ENCODE results near the gene UBIAD1.
"Not testable (repeated sequence)": the region's sequence is repeated elsewhere in the genome, so short reads cannot be mapped to it uniquely, and the experiment has no call there.

The UBIAD1 gene

GRCh38 chr1:11252538-11252937, 20.5 kb upstream of the UBIAD1 start:
- Histone ChIP-seq H3K27ac (ENCODE audit: low read depth in 2 of 2, low read length in 2 of 2) (no peak overlapping the region), H3K27me3 (ENCODE audit: control insufficient read depth in 2 of 2, insufficient read depth in 2 of 2, low read length in 2 of 2) (no peaks in the 10 kb centered on the region), H3K36me3 (ENCODE audit: control insufficient read depth in 2 of 2, insufficient read depth in 2 of 2, low read length in 2 of 2) (peaks cover 58 to 61% of the 10 kb centered on the region in 2 donors), H3K4me1 (ENCODE audit: control insufficient read depth in 2 of 2, insufficient read depth in 2 of 2, low read length in 2 of 2) (no peaks in the 10 kb centered on the region), H3K4me3 (ENCODE audit: low read length in 2 of 2) (no peak overlapping the region), H3K9ac (ENCODE audit: low read depth in 1 of 2, low read length in 2 of 2) (no peak overlapping the region), H3K9me3 (ENCODE audit: control insufficient read depth in 2 of 2, low read length in 2 of 2) (no peaks in the 10 kb centered on the region)

- Histone ChIP-seq H3K4me3 (ENCODE audit: low read length in 2 of 2) (no peak overlapping the region), H3K27me3 (ENCODE audit: control insufficient read depth in 2 of 2, insufficient read depth in 2 of 2, low read length in 2 of 2) (no peaks in the 10 kb centered on the region), H3K9ac (ENCODE audit: low read depth in 1 of 2, low read length in 2 of 2) (no peak overlapping the region), H3K36me3 (ENCODE audit: control insufficient read depth in 2 of 2, insufficient read depth in 2 of 2, low read length in 2 of 2) (peaks cover 58 to 59% of the 10 kb centered on the region in 2 donors), H3K27ac (ENCODE audit: low read depth in 2 of 2, low read length in 2 of 2) (no peak overlapping the region), H3K9me3 (ENCODE audit: control insufficient read depth in 2 of 2, low read length in 2 of 2) (no peaks in the 10 kb centered on the region), H3K4me1 (ENCODE audit: control insufficient read depth in 2 of 2, insufficient read depth in 2 of 2, low read length in 2 of 2) (no peaks in the 10 kb centered on the region)
Measured at GRCh38 chr1:11253226-11253625, 19.8 kb upstream of the UBIAD1 start.

DNA sequence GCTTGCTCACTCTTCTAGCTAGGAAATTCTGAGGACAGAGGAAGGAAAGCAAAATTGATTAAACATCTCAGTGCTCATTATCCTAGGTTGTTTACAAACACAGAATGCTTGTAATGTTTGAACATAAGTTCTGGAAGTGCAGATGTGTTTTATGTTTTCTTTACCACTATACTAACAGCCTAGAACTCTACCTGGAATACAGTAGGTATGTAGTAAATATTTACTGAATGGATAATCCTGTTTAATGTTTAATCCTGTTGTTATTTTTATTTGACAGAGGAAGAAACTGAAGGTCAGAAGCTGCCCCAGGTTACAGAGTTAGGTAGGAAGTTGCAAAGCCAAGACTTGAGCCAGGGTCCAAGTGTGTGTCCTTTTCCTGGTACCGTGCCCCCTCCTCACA, 16.7 kb upstream of the UBIAD1 start:
- no peak overlapping the region for H3K4me3 ChIP-seq (ENCODE audit: low read length in 2 of 2)
- no peak overlapping the region for H3K9ac ChIP-seq (ENCODE audit: low read depth in 1 of 2, low read length in 2 of 2)
- H3K36me3 ChIP-seq (ENCODE audit: control insufficient read depth in 2 of 2, insufficient read depth in 2 of 2, low read length in 2 of 2) = peaks cover 62 to 66% of the 10 kb centered on the region in 2 donors
- H3K27me3 ChIP-seq (ENCODE audit: control insufficient read depth in 2 of 2, insufficient read depth in 2 of 2, low read length in 2 of 2) = no peaks in the 10 kb centered on the region
- H3K27ac ChIP-seq (ENCODE audit: low read depth in 2 of 2, low read length in 2 of 2) = no peak overlapping the region
- H3K9me3 ChIP-seq (ENCODE audit: control insufficient read depth in 2 of 2, low read length in 2 of 2) = no peaks in the 10 kb centered on the region
- peaks cover under 1% of the 10 kb centered on the region in 2 donors for H3K4me1 ChIP-seq (ENCODE audit: control insufficient read depth in 2 of 2, insufficient read depth in 2 of 2, low read length in 2 of 2)

GRCh38 chr1:11262171-11263049, 10.6 kb upstream of the UBIAD1 start, which contains the start of gene MTOR:
Gene MTOR (minus strand): TSS chr1:11262551. CDS start chr1:11259409, 3,142 bp downstream.
- H3K27ac ChIP-seq (ENCODE audit: low read depth in 2 of 2, low read length in 2 of 2) = peak within 1 kb of the TSS; percentile 51 to 70
- H3K27me3 ChIP-seq (ENCODE audit: control insufficient read depth in 2 of 2, insufficient read depth in 2 of 2, low read length in 2 of 2) = no peaks in the 10 kb centered on the region
- H3K36me3 ChIP-seq (ENCODE audit: control insufficient read depth in 2 of 2, insufficient read depth in 2 of 2, low read length in 2 of 2) = peaks cover 13 to 17% of the 10 kb centered on the region in 2 donors
- peak within 1 kb of the TSS; percentile 84 to 89 for H3K9ac ChIP-seq (ENCODE audit: low read depth in 1 of 2, low read length in 2 of 2)
- H3K4me3 ChIP-seq (ENCODE audit: low read length in 2 of 2) = peak within 1 kb of the TSS; percentile 91
- peaks cover 5 to 7% of the 10 kb centered on the region in 2 donors for H3K4me1 ChIP-seq (ENCODE audit: control insufficient read depth in 2 of 2, insufficient read depth in 2 of 2, low read length in 2 of 2)
- no peaks in the 10 kb centered on the region for H3K9me3 ChIP-seq (ENCODE audit: control insufficient read depth in 2 of 2, low read length in 2 of 2)

- H3K4me3 ChIP-seq (ENCODE audit: low read length in 2 of 2) = no peak overlapping the region
- H3K4me1 ChIP-seq (ENCODE audit: control insufficient read depth in 2 of 2, insufficient read depth in 2 of 2, low read length in 2 of 2) = peaks cover 3 to 4% of the 10 kb centered on the region in 2 donors
- H3K36me3 ChIP-seq (ENCODE audit: control insufficient read depth in 2 of 2, insufficient read depth in 2 of 2, low read length in 2 of 2) = no peaks in the 10 kb centered on the region
- no peaks in the 10 kb centered on the region for H3K9me3 ChIP-seq (ENCODE audit: control insufficient read depth in 2 of 2, low read length in 2 of 2)
- no peak overlapping the region for H3K27ac ChIP-seq (ENCODE audit: low read depth in 2 of 2, low read length in 2 of 2)
- H3K9ac ChIP-seq (ENCODE audit: low read depth in 1 of 2, low read length in 2 of 2) = no peak overlapping the region
- no peaks in the 10 kb centered on the region for H3K27me3 ChIP-seq (ENCODE audit: control insufficient read depth in 2 of 2, insufficient read depth in 2 of 2, low read length in 2 of 2)
Measured at GRCh38 chr1:11266268-11267074, 6.5 kb upstream of the UBIAD1 start.

DNA sequence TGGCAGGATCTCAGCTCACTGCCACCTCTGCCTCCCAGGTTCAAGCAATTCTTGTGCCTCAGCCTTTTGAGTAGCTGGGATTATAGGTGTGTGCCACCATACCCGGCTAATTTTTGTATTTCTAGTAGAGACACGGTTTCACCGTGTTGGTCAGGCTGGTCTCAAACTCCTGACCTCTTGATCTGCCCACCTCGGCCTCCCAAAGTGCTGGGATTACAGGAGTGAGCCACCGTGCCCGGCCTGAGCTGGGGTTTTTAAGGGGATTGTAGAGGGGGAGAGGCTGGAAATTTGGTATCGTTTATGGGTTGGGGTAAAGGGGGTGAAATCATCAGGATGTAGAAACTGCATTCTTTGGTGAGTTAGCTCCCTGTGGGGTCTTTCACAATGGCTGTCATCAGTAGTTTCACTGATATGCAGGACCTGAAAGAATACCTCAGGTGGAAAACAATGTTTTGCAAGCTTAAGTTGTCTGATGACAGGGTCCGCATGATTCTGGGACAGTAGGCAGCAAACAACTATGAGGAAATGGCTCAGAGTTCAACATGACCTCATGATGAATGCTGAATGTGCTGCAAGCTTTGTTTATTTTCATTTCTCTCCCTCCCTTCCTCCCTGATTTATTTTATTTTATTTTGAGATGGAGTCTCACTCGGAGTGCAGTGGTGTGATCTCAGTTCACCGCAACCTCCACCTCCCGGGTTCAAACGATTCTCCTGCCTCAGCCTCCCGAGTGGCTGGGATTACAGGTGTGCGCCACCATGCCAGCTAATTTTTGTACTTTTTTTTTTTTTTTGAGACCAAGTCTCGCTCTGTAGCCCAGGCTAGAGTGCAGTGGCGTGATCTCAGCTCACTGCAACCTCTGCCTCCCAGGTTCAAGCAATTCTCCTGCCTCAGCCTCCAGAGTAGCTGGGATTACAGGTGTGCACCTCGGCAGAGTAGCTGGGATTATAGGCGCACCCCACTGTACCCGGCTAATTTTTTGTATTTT, 5.4 kb upstream of the UBIAD1 start:
- not testable (repeated sequence) for H3K4me1 ChIP-seq (ENCODE audit: control insufficient read depth in 2 of 2, insufficient read depth in 2 of 2, low read length in 2 of 2); H3K9me3 ChIP-seq (ENCODE audit: control insufficient read depth in 2 of 2, low read length in 2 of 2); H3K4me3 ChIP-seq (ENCODE audit: low read length in 2 of 2); H3K9ac ChIP-seq (ENCODE audit: low read depth in 1 of 2, low read length in 2 of 2); H3K27ac ChIP-seq (ENCODE audit: low read depth in 2 of 2, low read length in 2 of 2); H3K36me3 ChIP-seq (ENCODE audit: control insufficient read depth in 2 of 2, insufficient read depth in 2 of 2, low read length in 2 of 2); H3K27me3 ChIP-seq (ENCODE audit: control insufficient read depth in 2 of 2, insufficient read depth in 2 of 2, low read length in 2 of 2)

DNA sequence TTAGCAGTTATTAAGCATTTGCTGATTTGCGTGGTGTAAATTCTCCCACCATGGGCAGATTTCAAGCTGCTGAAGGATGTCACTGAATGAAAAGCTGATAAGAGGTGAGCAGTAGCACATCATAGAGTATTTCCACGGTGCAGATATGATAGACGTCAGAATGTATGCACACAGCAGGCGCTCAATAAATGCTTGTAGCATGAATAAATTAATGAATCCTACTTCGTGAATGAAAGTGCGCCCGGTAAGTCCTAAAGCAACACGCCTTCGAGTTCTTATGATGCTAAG, 510 bp upstream of the UBIAD1 start:
- H3K27ac ChIP-seq (ENCODE audit: low read depth in 2 of 2, low read length in 2 of 2) = peak overlapping the region in 1 of 2 donors; percentile 58
- H3K27me3 ChIP-seq (ENCODE audit: control insufficient read depth in 2 of 2, insufficient read depth in 2 of 2, low read length in 2 of 2) = no peaks in the 10 kb centered on the region
- no peaks in the 10 kb centered on the region for H3K9me3 ChIP-seq (ENCODE audit: control insufficient read depth in 2 of 2, low read length in 2 of 2)
- H3K36me3 ChIP-seq (ENCODE audit: control insufficient read depth in 2 of 2, insufficient read depth in 2 of 2, low read length in 2 of 2) = peaks cover 0 to 3% of the 10 kb centered on the region in 2 donors
- H3K4me1 ChIP-seq (ENCODE audit: control insufficient read depth in 2 of 2, insufficient read depth in 2 of 2, low read length in 2 of 2) = peaks cover 13 to 20% of the 10 kb centered on the region in 2 donors
- H3K4me3 ChIP-seq (ENCODE audit: low read length in 2 of 2) = peak overlapping the region; percentile 43 to 70
- H3K9ac ChIP-seq (ENCODE audit: low read depth in 1 of 2, low read length in 2 of 2) = peak overlapping the region in 1 of 2 donors; percentile 8

DNA sequence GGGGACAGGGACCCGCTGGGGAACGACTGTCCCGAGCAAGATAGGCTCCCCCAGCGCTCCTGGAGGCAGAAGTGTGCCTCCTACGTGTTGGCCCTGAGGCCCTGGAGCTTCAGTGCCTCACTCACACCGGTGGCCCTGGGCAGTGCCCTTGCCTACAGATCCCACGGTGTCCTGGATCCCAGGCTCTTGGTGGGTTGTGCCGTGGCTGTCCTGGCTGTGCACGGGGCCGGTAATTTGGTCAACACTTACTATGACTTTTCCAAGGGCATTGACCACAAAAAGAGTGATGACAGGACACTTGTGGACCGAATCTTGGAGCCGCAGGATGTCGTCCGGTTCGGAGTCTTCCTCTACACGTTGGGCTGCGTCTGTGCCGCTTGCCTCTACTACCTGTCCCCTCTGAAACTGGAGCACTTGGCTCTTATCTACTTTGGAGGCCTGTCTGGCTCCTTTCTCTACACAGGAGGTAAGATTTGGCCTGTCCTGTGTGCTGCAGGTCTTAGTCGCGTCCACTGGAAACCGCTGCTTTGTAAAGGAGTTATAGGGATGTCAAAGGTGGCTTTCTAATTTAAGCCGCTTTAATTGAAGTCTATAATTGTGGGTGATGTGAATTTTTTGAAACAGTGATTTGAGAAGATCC, 717 bp downstream of the UBIAD1 start:
- Histone ChIP-seq H3K9ac (ENCODE audit: low read depth in 1 of 2, low read length in 2 of 2) (peak overlapping the region; percentile 89 to 92), H3K36me3 (ENCODE audit: control insufficient read depth in 2 of 2, insufficient read depth in 2 of 2, low read length in 2 of 2) (peaks cover 0 to 5% of the 10 kb centered on the region in 2 donors), H3K4me3 (ENCODE audit: low read length in 2 of 2) (peak overlapping the region; percentile 94 to 96), H3K4me1 (ENCODE audit: control insufficient read depth in 2 of 2, insufficient read depth in 2 of 2, low read length in 2 of 2) (peaks cover 13 to 20% of the 10 kb centered on the region in 2 donors), H3K9me3 (ENCODE audit: control insufficient read depth in 2 of 2, low read length in 2 of 2) (no peaks in the 10 kb centered on the region), H3K27ac (ENCODE audit: low read depth in 2 of 2, low read length in 2 of 2) (peak overlapping the region; percentile 94), H3K27me3 (ENCODE audit: control insufficient read depth in 2 of 2, insufficient read depth in 2 of 2, low read length in 2 of 2) (no peaks in the 10 kb centered on the region)

DNA sequence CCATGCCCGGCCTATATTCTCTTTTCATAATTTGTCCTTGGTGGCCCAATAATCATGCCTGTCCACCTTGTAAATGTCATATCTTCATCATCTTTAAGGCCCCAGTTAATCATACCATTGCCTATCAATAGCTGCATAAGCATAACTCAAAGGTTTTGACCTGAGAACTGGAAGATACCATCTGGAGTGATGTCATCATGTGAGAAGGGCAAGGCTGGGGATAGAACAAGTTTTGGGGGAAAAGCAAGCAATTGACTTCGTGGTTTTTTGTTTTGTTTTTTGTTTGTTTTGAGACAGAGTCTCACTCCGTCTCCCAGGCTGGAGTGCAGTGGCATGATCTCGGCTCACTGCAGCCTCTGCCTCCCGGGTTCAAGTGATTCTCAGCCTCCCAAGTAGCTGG, 6.2 kb downstream of the UBIAD1 start:
- H3K9me3 ChIP-seq (ENCODE audit: control insufficient read depth in 2 of 2, low read length in 2 of 2) = no peaks in the 10 kb centered on the region
- H3K27ac ChIP-seq (ENCODE audit: low read depth in 2 of 2, low read length in 2 of 2) = no peak overlapping the region
- no peak overlapping the region for H3K4me3 ChIP-seq (ENCODE audit: low read length in 2 of 2)
- peaks cover 0 to 7% of the 10 kb centered on the region in 2 donors for H3K36me3 ChIP-seq (ENCODE audit: control insufficient read depth in 2 of 2, insufficient read depth in 2 of 2, low read length in 2 of 2)
- peaks cover 9 to 10% of the 10 kb centered on the region in 2 donors for H3K4me1 ChIP-seq (ENCODE audit: control insufficient read depth in 2 of 2, insufficient read depth in 2 of 2, low read length in 2 of 2)
- H3K9ac ChIP-seq (ENCODE audit: low read depth in 1 of 2, low read length in 2 of 2) = no peak overlapping the region
- no peaks in the 10 kb centered on the region for H3K27me3 ChIP-seq (ENCODE audit: control insufficient read depth in 2 of 2, insufficient read depth in 2 of 2, low read length in 2 of 2)

Measured in mucosa of rectum (tissue), 2 donors.